Measurements from ENCODE around the gene PRRG3. TPM values are rescaled to one million over a fixed set of nuclear protein-coding genes. Genes with fewer than 3 reads are reported as not detected.

PRRG3 gene
- total RNA-seq, 1 donor from 2014 or later = 9.4 TPM

DNA sequence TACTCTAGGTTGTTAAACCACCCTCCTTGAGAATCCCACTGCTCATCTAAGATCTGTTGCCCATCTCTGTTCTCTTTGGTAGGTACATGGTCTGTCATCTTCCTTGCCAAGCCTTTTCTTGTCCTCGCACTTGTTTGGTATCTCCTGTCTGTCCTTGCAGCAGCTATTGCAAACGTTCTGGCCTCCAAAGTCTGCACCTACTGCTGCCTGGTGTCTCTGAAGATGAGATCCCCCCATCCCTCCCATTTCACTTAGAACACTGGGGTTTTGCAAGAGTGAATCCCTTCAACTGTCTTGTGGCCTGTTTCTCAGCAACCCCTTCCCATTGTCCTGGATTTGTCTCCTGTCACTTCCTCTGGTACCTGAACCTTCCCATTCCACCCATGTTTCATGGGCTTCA, 40.0 kb downstream of the PRRG3 start:
- H3K27ac ChIP-seq (ENCODE audit: low read depth, low read length) = no peak overlapping the region
- no peaks in the 10 kb centered on the region for H3K36me3 ChIP-seq (ENCODE audit: control insufficient read depth in 3 of 3, insufficient read depth in 3 of 3, low read length in 3 of 3)
- peaks cover 0 to 8% (median 0%) of the 10 kb centered on the region in 3 donors for H3K27me3 ChIP-seq (ENCODE audit: control insufficient read depth in 3 of 3, insufficient read depth in 3 of 3, low read length in 3 of 3)
- H3K4me1 ChIP-seq (ENCODE audit: control insufficient read depth in 3 of 3, insufficient read depth in 3 of 3, low read length in 3 of 3) = no peaks in the 10 kb centered on the region
- H3K9me3 ChIP-seq (ENCODE audit: control insufficient read depth in 3 of 3, low read length in 3 of 3) = no peaks in the 10 kb centered on the region
- no peak overlapping the region for H3K4me3 ChIP-seq (ENCODE audit: low read length in 3 of 3)
- no peak overlapping the region for H3K9ac ChIP-seq (ENCODE audit: low read depth in 1 of 3, low read length in 3 of 3)

DNA sequence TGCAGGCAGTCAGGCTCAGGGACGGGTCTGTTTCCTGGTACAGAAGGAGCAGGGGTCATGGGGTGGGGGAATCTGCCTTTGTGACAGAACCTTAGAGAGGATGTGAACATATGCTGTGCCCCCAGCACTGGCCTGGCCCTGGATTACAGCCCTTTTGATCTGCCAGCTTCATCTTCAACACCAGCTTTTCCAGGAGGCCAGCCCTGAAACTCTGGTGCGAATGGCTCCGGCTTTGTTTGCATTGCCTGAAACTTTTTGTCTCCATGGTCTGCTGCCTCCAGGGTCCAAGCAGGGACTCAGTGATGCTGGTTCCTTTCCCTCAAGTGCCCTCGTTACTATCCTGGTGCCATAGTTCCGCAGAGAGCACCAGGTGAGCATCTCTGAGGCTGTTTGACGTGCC, 41.4 kb downstream of the PRRG3 start:
- Histone ChIP-seq H3K4me3 (ENCODE audit: low read length in 3 of 3) (no peak overlapping the region), H3K4me1 (ENCODE audit: control insufficient read depth in 3 of 3, insufficient read depth in 3 of 3, low read length in 3 of 3) (no peaks in the 10 kb centered on the region), H3K27ac (ENCODE audit: low read depth, low read length) (no peak overlapping the region), H3K36me3 (ENCODE audit: control insufficient read depth in 3 of 3, insufficient read depth in 3 of 3, low read length in 3 of 3) (no peaks in the 10 kb centered on the region), H3K9me3 (ENCODE audit: control insufficient read depth in 3 of 3, low read length in 3 of 3) (peaks cover 0 to 2% (median 0%) of the 10 kb centered on the region in 3 donors), H3K27me3 (ENCODE audit: control insufficient read depth in 3 of 3, insufficient read depth in 3 of 3, low read length in 3 of 3) (peaks cover 0 to 8% (median 0%) of the 10 kb centered on the region in 3 donors), H3K9ac (ENCODE audit: low read depth in 1 of 3, low read length in 3 of 3) (no peak overlapping the region)

GRCh38 chrX:151737494-151737893, 42.2 kb downstream of the PRRG3 start:
- Histone ChIP-seq H3K27ac (ENCODE audit: low read depth, low read length) (no peak overlapping the region), H3K9me3 (ENCODE audit: control insufficient read depth in 3 of 3, low read length in 3 of 3) (peaks cover 0 to 2% (median 0%) of the 10 kb centered on the region in 3 donors), H3K36me3 (ENCODE audit: control insufficient read depth in 3 of 3, insufficient read depth in 3 of 3, low read length in 3 of 3) (no peaks in the 10 kb centered on the region), H3K9ac (ENCODE audit: low read depth in 1 of 3, low read length in 3 of 3) (no peak overlapping the region), H3K4me1 (ENCODE audit: control insufficient read depth in 3 of 3, insufficient read depth in 3 of 3, low read length in 3 of 3) (no peaks in the 10 kb centered on the region), H3K27me3 (ENCODE audit: control insufficient read depth in 3 of 3, insufficient read depth in 3 of 3, low read length in 3 of 3) (peaks cover 0 to 5% (median 0%) of the 10 kb centered on the region in 3 donors), H3K4me3 (ENCODE audit: low read length in 3 of 3) (no peak overlapping the region)

- H3K9me3 ChIP-seq (ENCODE audit: control insufficient read depth in 3 of 3, low read length in 3 of 3) = peaks cover 0 to 4% (median 0%) of the 10 kb centered on the region in 3 donors
- H3K36me3 ChIP-seq (ENCODE audit: control insufficient read depth in 3 of 3, insufficient read depth in 3 of 3, low read length in 3 of 3) = no peaks in the 10 kb centered on the region
- no peaks in the 10 kb centered on the region for H3K4me1 ChIP-seq (ENCODE audit: control insufficient read depth in 3 of 3, insufficient read depth in 3 of 3, low read length in 3 of 3)
- H3K27ac ChIP-seq (ENCODE audit: low read depth, low read length) = no peak overlapping the region
- no peak overlapping the region for H3K9ac ChIP-seq (ENCODE audit: low read depth in 1 of 3, low read length in 3 of 3)
- peaks cover 0 to 5% (median 0%) of the 10 kb centered on the region in 3 donors for H3K27me3 ChIP-seq (ENCODE audit: control insufficient read depth in 3 of 3, insufficient read depth in 3 of 3, low read length in 3 of 3)
- H3K4me3 ChIP-seq (ENCODE audit: low read length in 3 of 3) = no peak overlapping the region
Observed at GRCh38 chrX:151738751-151739150, 43.5 kb downstream of the PRRG3 start.

GRCh38 chrX:151741606-151742005, 46.3 kb downstream of the PRRG3 start:
- Histone ChIP-seq H3K27ac (ENCODE audit: low read depth, low read length) (no peak overlapping the region), H3K9me3 (ENCODE audit: control insufficient read depth in 3 of 3, low read length in 3 of 3) (peaks cover 0 to 4% (median 0%) of the 10 kb centered on the region in 3 donors), H3K36me3 (ENCODE audit: control insufficient read depth in 3 of 3, insufficient read depth in 3 of 3, low read length in 3 of 3) (no peaks in the 10 kb centered on the region), H3K27me3 (ENCODE audit: control insufficient read depth in 3 of 3, insufficient read depth in 3 of 3, low read length in 3 of 3) (no peaks in the 10 kb centered on the region), H3K9ac (ENCODE audit: low read depth in 1 of 3, low read length in 3 of 3) (no peak overlapping the region), H3K4me1 (ENCODE audit: control insufficient read depth in 3 of 3, insufficient read depth in 3 of 3, low read length in 3 of 3) (no peaks in the 10 kb centered on the region), H3K4me3 (ENCODE audit: low read length in 3 of 3) (no peak overlapping the region)

DNA sequence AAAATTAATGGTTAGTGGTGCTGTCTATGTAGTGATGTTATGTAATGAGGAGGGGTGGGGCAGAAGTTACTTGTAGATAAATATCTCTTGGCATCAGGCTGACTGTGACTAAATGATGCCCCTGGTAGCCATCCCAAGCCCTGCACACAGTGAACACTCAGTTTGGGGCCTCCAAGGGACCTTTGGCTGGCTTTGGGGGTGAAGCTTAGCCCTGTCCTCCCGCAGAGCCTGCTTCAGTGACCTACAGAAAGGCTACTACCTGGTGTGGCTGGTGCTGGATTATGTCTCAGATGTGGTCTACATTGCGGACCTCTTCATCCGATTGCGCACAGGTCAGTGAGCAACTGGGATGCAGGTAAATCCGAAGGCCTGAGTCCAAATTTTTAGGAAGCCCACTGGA, 47.1 kb downstream of the PRRG3 start:
- H3K4me1 ChIP-seq (ENCODE audit: control insufficient read depth in 3 of 3, insufficient read depth in 3 of 3, low read length in 3 of 3) = no peaks in the 10 kb centered on the region
- peaks cover 0 to 4% (median 0%) of the 10 kb centered on the region in 3 donors for H3K9me3 ChIP-seq (ENCODE audit: control insufficient read depth in 3 of 3, low read length in 3 of 3)
- peaks cover 0 to 3% (median 0%) of the 10 kb centered on the region in 3 donors for H3K27me3 ChIP-seq (ENCODE audit: control insufficient read depth in 3 of 3, insufficient read depth in 3 of 3, low read length in 3 of 3)
- H3K36me3 ChIP-seq (ENCODE audit: control insufficient read depth in 3 of 3, insufficient read depth in 3 of 3, low read length in 3 of 3) = no peaks in the 10 kb centered on the region
- H3K4me3 ChIP-seq (ENCODE audit: low read length in 3 of 3) = no peak overlapping the region
- H3K9ac ChIP-seq (ENCODE audit: low read depth in 1 of 3, low read length in 3 of 3) = no peak overlapping the region
- no peak overlapping the region for H3K27ac ChIP-seq (ENCODE audit: low read depth, low read length)

DNA sequence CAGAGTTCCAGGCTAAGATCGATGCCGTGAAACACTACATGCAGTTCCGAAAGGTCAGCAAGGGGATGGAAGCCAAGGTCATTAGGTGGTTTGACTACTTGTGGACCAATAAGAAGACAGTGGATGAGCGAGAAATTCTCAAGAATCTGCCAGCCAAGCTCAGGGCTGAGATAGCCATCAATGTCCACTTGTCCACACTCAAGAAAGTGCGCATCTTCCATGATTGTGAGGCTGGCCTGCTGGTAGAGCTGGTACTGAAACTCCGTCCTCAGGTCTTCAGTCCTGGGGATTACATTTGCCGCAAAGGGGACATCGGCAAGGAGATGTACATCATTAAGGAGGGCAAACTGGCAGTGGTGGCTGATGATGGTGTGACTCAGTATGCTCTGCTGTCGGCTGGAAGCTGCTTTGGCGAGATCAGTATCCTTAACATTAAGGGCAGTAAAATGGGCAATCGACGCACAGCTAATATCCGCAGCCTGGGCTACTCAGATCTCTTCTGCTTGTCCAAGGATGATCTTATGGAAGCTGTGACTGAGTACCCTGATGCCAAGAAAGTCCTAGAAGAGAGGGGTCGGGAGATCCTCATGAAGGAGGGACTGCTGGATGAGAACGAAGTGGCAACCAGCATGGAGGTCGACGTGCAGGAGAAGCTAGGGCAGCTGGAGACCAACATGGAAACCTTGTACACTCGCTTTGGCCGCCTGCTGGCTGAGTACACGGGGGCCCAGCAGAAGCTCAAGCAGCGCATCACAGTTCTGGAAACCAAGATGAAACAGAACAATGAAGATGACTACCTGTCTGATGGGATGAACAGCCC, 48.6 kb downstream of the PRRG3 start:
- Histone ChIP-seq H3K9ac (ENCODE audit: low read depth in 1 of 3, low read length in 3 of 3) (no peak overlapping the region), H3K36me3 (ENCODE audit: control insufficient read depth in 3 of 3, insufficient read depth in 3 of 3, low read length in 3 of 3) (no peaks in the 10 kb centered on the region), H3K4me1 (ENCODE audit: control insufficient read depth in 3 of 3, insufficient read depth in 3 of 3, low read length in 3 of 3) (no peaks in the 10 kb centered on the region), H3K4me3 (ENCODE audit: low read length in 3 of 3) (no peak overlapping the region), H3K27me3 (ENCODE audit: control insufficient read depth in 3 of 3, insufficient read depth in 3 of 3, low read length in 3 of 3) (peaks cover 0 to 8% (median 0%) of the 10 kb centered on the region in 3 donors), H3K27ac (ENCODE audit: low read depth, low read length) (no peak overlapping the region), H3K9me3 (ENCODE audit: control insufficient read depth in 3 of 3, low read length in 3 of 3) (peaks cover 0 to 4% (median 0%) of the 10 kb centered on the region in 3 donors)

- H3K36me3 ChIP-seq (ENCODE audit: control insufficient read depth in 3 of 3, insufficient read depth in 3 of 3, low read length in 3 of 3) = no peaks in the 10 kb centered on the region
- H3K27me3 ChIP-seq (ENCODE audit: control insufficient read depth in 3 of 3, insufficient read depth in 3 of 3, low read length in 3 of 3) = peaks cover 0 to 11% (median 0%) of the 10 kb centered on the region in 3 donors
- no peak overlapping the region for H3K4me3 ChIP-seq (ENCODE audit: low read length in 3 of 3)
- H3K9me3 ChIP-seq (ENCODE audit: control insufficient read depth in 3 of 3, low read length in 3 of 3) = peaks cover 0 to 2% (median 0%) of the 10 kb centered on the region in 3 donors
- H3K9ac ChIP-seq (ENCODE audit: low read depth in 1 of 3, low read length in 3 of 3) = no peak overlapping the region
- no peak overlapping the region for H3K27ac ChIP-seq (ENCODE audit: low read depth, low read length)
- H3K4me1 ChIP-seq (ENCODE audit: control insufficient read depth in 3 of 3, insufficient read depth in 3 of 3, low read length in 3 of 3) = no peaks in the 10 kb centered on the region
Observed at GRCh38 chrX:151745651-151746050, 50.4 kb downstream of the PRRG3 start.

DNA sequence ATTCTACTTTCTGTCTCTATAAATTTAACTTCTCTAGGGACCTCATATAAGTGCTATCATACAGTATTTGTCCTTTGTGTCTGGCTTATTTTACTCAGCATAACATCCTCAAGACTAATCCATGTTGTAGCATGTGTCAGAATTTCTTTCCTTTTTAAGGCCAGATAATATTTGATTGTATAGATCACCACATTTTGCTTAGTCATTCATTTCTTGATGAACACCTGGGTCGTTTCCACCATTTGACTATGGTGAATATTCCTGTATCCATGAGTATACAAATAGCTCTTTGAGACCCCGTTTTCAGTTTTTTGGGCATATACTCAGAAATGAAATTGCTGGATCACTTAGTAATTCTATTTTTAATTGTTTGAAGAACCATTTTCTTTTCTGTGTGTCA, 51.2 kb downstream of the PRRG3 start:
- peaks cover 0 to 14% (median 2%) of the 10 kb centered on the region in 3 donors for H3K27me3 ChIP-seq (ENCODE audit: control insufficient read depth in 3 of 3, insufficient read depth in 3 of 3, low read length in 3 of 3)
- H3K4me3 ChIP-seq (ENCODE audit: low read length in 3 of 3) = no peak overlapping the region
- no peaks in the 10 kb centered on the region for H3K4me1 ChIP-seq (ENCODE audit: control insufficient read depth in 3 of 3, insufficient read depth in 3 of 3, low read length in 3 of 3)
- H3K9me3 ChIP-seq (ENCODE audit: control insufficient read depth in 3 of 3, low read length in 3 of 3) = peaks cover 0 to 2% (median 0%) of the 10 kb centered on the region in 3 donors
- H3K36me3 ChIP-seq (ENCODE audit: control insufficient read depth in 3 of 3, insufficient read depth in 3 of 3, low read length in 3 of 3) = no peaks in the 10 kb centered on the region
- no peak overlapping the region for H3K27ac ChIP-seq (ENCODE audit: low read depth, low read length)
- H3K9ac ChIP-seq (ENCODE audit: low read depth in 1 of 3, low read length in 3 of 3) = no peak overlapping the region

DNA sequence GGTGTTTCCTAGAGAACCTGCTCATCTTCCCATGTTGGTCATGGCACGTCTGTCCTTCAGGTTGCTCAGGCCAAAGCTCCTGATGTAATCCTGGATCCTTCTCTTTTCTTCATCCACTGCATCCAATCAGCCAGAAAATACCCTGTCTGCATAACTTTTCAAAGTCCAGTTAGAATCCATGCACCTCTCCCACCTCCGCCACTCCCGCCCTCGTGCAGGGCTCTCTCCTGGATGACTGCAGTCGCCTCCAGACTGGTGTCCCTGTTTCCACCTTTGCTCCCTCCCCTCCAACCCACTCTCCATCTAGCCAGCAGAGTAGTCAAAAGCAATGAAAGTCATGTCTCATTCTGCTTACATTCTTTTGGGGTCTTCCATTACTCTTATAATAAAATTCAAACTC, 55.3 kb downstream of the PRRG3 start:
- no peaks in the 10 kb centered on the region for H3K36me3 ChIP-seq (ENCODE audit: control insufficient read depth in 3 of 3, insufficient read depth in 3 of 3, low read length in 3 of 3)
- no peak overlapping the region for H3K4me3 ChIP-seq (ENCODE audit: low read length in 3 of 3)
- H3K4me1 ChIP-seq (ENCODE audit: control insufficient read depth in 3 of 3, insufficient read depth in 3 of 3, low read length in 3 of 3) = peaks cover 0 to 7% (median 2%) of the 10 kb centered on the region in 3 donors
- H3K9me3 ChIP-seq (ENCODE audit: control insufficient read depth in 3 of 3, low read length in 3 of 3) = no peaks in the 10 kb centered on the region
- no peak overlapping the region for H3K9ac ChIP-seq (ENCODE audit: low read depth in 1 of 3, low read length in 3 of 3)
- peaks cover 0 to 14% (median 2%) of the 10 kb centered on the region in 3 donors for H3K27me3 ChIP-seq (ENCODE audit: control insufficient read depth in 3 of 3, insufficient read depth in 3 of 3, low read length in 3 of 3)
- H3K27ac ChIP-seq (ENCODE audit: low read depth, low read length) = no peak overlapping the region
